Kidney epithelial cell (primary cell): ENCODE measurements around the gene KDM5B. TPM values are rescaled to one million over a fixed set of nuclear protein-coding genes. Genes with fewer than 3 reads are reported as not detected.
A peak's percentile ranks its signal among the peaks of the same experiment; 100 is the strongest.

Source experiments
- DNase-seq: peaks from one replicate; pipeline ENCODE4 v3.0.0-alpha.2; 2010; ENCODE audit warnings: low read depth
- H3K27me3 ChIP-seq: 2 replicates; pipeline ENCODE4 v1.6.0; 2011; ENCODE audit warnings: low read length; ENCODE audit not compliant: control insufficient read depth, insufficient read depth
- H3K36me3 ChIP-seq: 2 replicates; pipeline ENCODE4 v1.5.1; 2011; ENCODE audit warnings: low read length; ENCODE audit not compliant: control insufficient read depth, insufficient read depth
- H3K4me3 ChIP-seq: 2 replicates; pipeline ENCODE4 v1.5.1; 2011; ENCODE audit warnings: low read depth, mild to moderate bottlenecking, control low read depth, low read length
- total RNA-seq: library from RNA; depleted of rRNA; stranded (reverse); fragments of >200 nt; gene quantifications from 2 replicates; pipeline ENCODE4 v1.2.3, GENCODE V29; 2015
- TF ChIP-seq, protein P1 (sequence below): IDR thresholded peaks from 2 replicates; pipeline ENCODE4 v1.5.1; 2011; ENCODE audit warnings: mild to moderate bottlenecking, moderate library complexity, low read length, control low read depth, inconsistent platforms; ENCODE audit not compliant: insufficient read depth, poor library complexity, severe bottlenecking

KDM5B gene
- total RNA-seq, 1 donor from 2014 or later, result 70.7 TPM

- no peaks in the 10 kb centered on the region for H3K27me3 ChIP-seq
- no peaks in the 10 kb centered on the region for H3K36me3 ChIP-seq
- peak within 1 kb of the TSS; percentile 72 for H3K4me3 ChIP-seq
- DNase-seq, result peak; percentile 67
- TF ChIP-seq, protein P1, sequence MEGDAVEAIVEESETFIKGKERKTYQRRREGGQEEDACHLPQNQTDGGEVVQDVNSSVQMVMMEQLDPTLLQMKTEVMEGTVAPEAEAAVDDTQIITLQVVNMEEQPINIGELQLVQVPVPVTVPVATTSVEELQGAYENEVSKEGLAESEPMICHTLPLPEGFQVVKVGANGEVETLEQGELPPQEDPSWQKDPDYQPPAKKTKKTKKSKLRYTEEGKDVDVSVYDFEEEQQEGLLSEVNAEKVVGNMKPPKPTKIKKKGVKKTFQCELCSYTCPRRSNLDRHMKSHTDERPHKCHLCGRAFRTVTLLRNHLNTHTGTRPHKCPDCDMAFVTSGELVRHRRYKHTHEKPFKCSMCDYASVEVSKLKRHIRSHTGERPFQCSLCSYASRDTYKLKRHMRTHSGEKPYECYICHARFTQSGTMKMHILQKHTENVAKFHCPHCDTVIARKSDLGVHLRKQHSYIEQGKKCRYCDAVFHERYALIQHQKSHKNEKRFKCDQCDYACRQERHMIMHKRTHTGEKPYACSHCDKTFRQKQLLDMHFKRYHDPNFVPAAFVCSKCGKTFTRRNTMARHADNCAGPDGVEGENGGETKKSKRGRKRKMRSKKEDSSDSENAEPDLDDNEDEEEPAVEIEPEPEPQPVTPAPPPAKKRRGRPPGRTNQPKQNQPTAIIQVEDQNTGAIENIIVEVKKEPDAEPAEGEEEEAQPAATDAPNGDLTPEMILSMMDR, result no peak
Observed at GRCh38 chr1:202810615-202811295, 2.5 kb upstream of the KDM5B start, which contains the start of gene PCAT6. Gene PCAT6 (plus strand): TSS chr1:202810954.

- no peak for DNase-seq
- peak overlapping the region; percentile 72 for H3K4me3 ChIP-seq
- no peaks in the 10 kb centered on the region for H3K27me3 ChIP-seq
- TF ChIP-seq, protein P1, result no peak
- no peaks in the 10 kb centered on the region for H3K36me3 ChIP-seq
Observed at GRCh38 chr1:202810193-202810614, 2.0 kb upstream of the KDM5B start.

GRCh38 chr1:202809597-202810159 lies 1.5 kb upstream of the KDM5B start:
- TF ChIP-seq, protein P1, result no peak
- no peaks in the 10 kb centered on the region for H3K36me3 ChIP-seq
- no peak overlapping the region for H3K4me3 ChIP-seq
- no peaks in the 10 kb centered on the region for H3K27me3 ChIP-seq
- no peak for DNase-seq

GRCh38 chr1:202807451-202807925 lies 733 bp downstream of the KDM5B start:
- TF ChIP-seq, protein P1, result no peak
- Histone ChIP-seq H3K27me3 (no peaks in the 10 kb centered on the region), H3K36me3 (no peaks in the 10 kb centered on the region), H3K4me3 (peak overlapping the region; percentile 96)
- DNase-seq, result no peak

DNA sequence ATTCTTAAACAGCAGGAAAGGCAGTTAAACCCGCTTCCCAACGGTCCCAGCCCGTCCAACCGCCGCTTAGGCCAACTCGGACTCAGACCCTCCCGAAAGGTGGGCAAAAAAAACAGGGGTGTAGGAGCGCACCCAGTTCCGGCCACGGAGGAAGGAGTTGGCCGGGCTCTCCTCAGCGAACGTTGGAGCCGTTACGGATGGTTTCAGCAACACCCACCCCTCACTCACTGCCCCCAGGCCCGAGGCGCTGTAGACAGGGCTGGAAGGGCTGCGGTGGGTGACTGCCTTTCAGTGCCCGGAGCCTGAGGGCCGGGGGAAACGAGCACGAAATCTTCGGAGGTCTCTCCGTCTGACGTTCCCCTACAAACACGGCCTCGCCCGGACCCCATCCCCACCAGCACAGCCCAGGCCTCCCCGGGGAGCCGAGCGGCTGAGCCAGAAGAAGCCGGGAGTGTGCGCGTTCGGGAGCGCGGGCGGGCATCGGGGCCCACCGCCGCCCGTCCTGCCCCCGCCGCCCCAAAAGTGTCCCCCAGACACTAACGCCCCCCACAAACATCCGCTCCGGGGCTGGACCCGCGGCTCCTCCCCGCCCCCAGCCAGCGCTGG lies 1.3 kb downstream of the KDM5B start:
- H3K4me3 ChIP-seq, result peak overlapping the region; percentile 96
- no peaks in the 10 kb centered on the region for H3K27me3 ChIP-seq
- no peak for DNase-seq
- TF ChIP-seq, protein P1, result no peak
- no peaks in the 10 kb centered on the region for H3K36me3 ChIP-seq
